Measurements from ENCODE around the gene ANK3.

GRCh38 chr10:60260321-60260720 lies 129.4 kb downstream of the ANK3 start:
- TF ChIP-seq POLR2A (IDR thresholded peaks at IDR 0.05; ENCODE audit: extremely low read depth, insufficient read length) (no peak), MAX (IDR thresholded peaks at IDR 0.05; ENCODE audit: low read depth, low read length) (no peak), MYC (IDR thresholded peaks at IDR 0.05; ENCODE audit: low read depth, low read length) (no peak)
- TF ChIP-seq, protein P1, sequence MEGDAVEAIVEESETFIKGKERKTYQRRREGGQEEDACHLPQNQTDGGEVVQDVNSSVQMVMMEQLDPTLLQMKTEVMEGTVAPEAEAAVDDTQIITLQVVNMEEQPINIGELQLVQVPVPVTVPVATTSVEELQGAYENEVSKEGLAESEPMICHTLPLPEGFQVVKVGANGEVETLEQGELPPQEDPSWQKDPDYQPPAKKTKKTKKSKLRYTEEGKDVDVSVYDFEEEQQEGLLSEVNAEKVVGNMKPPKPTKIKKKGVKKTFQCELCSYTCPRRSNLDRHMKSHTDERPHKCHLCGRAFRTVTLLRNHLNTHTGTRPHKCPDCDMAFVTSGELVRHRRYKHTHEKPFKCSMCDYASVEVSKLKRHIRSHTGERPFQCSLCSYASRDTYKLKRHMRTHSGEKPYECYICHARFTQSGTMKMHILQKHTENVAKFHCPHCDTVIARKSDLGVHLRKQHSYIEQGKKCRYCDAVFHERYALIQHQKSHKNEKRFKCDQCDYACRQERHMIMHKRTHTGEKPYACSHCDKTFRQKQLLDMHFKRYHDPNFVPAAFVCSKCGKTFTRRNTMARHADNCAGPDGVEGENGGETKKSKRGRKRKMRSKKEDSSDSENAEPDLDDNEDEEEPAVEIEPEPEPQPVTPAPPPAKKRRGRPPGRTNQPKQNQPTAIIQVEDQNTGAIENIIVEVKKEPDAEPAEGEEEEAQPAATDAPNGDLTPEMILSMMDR (IDR thresholded peaks at IDR 0.05; ENCODE audit: low read depth, low read length) = no peak
